Measurements from ENCODE around the gene TMIGD1.

The TMIGD1 gene

DNA sequence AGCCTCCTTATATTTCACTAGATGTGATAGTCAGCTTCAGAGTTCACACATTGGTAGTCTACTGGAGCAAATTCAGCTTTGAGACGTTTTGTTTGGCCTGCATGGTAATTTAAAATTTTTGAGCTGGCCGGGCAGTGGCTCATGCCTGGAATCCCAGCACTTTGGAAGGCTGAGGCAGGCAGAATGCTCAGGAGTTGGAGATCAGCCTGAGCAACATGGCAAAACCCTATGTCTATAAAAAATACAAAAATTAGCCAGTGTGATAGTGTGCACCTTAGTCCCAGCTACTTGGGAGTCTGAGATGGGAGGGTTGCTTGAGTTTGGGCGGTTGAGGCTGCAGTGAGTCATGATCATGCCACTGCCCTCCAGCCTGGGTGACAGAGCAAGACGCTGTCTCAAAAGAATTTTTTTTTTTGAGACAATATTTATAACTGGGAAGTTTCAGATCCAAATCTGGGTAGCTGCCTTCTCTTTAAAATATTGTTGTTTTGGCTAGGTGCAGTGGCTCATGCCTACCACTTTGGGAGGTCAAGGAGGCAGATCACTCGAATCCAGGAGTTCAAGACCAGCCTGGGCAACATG, 37.3 kb downstream of the TMIGD1 start:
- H3K9me3 ChIP-seq (ENCODE audit: insufficient read depth, low read depth, low read length) = no peaks in the 10 kb centered on the region
- H3K36me3 ChIP-seq (ENCODE audit: insufficient read depth, low read depth, low read length) = no peaks in the 10 kb centered on the region
- no peak overlapping the region for H3K27ac ChIP-seq (ENCODE audit: low read length)
- H3K9ac ChIP-seq (ENCODE audit: low read depth, low read length) = no peak overlapping the region
- H3K4me1 ChIP-seq (ENCODE audit: insufficient read depth, low read length) = no peaks in the 10 kb centered on the region
- H3K27me3 ChIP-seq (ENCODE audit: insufficient read depth, low read length) = peaks cover 18% of the 10 kb centered on the region
- H3K4me3 ChIP-seq (ENCODE audit: low read length) = no peak overlapping the region

DNA sequence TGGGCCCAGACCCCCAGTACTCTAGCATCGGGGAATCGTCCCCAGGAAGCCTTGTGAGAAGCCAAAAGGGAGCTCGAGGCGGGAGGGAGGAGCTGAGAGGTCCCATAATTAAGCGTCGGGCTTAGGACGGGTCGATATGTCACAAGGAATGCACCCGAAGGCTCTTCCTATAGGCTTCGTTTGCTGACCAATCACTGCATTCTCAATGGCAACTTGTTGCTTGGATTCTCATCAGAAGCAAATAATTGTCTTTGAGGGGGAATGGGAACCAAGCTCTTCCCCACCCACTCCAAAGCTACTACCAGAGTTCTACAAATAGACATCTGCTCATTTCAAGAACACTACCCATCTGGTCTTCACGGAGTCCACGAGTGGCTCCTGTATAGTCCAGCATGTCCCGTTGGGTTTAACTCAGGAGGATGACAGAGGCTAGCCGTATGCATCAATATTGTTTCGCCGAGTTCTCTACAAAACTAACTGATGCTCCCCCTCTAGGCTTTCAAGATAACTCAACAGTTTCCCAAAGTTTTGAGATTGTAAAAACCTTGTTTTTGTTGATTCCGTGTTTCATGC, 41.5 kb downstream of the TMIGD1 start:
- peaks cover 16% of the 10 kb centered on the region for H3K36me3 ChIP-seq (ENCODE audit: insufficient read depth, low read depth, low read length)
- H3K4me1 ChIP-seq (ENCODE audit: insufficient read depth, low read length) = peaks cover 3% of the 10 kb centered on the region; the same call in 1 of the 2 replicates
- peak overlapping the region; percentile 72 for H3K9ac ChIP-seq (ENCODE audit: low read depth, low read length)
- H3K9me3 ChIP-seq (ENCODE audit: insufficient read depth, low read depth, low read length) = no peaks in the 10 kb centered on the region
- H3K27ac ChIP-seq (ENCODE audit: low read length) = no peak overlapping the region
- H3K27me3 ChIP-seq (ENCODE audit: insufficient read depth, low read length) = peaks cover 28% of the 10 kb centered on the region
- H3K4me3 ChIP-seq (ENCODE audit: low read length) = peak overlapping the region; percentile 97

DNA sequence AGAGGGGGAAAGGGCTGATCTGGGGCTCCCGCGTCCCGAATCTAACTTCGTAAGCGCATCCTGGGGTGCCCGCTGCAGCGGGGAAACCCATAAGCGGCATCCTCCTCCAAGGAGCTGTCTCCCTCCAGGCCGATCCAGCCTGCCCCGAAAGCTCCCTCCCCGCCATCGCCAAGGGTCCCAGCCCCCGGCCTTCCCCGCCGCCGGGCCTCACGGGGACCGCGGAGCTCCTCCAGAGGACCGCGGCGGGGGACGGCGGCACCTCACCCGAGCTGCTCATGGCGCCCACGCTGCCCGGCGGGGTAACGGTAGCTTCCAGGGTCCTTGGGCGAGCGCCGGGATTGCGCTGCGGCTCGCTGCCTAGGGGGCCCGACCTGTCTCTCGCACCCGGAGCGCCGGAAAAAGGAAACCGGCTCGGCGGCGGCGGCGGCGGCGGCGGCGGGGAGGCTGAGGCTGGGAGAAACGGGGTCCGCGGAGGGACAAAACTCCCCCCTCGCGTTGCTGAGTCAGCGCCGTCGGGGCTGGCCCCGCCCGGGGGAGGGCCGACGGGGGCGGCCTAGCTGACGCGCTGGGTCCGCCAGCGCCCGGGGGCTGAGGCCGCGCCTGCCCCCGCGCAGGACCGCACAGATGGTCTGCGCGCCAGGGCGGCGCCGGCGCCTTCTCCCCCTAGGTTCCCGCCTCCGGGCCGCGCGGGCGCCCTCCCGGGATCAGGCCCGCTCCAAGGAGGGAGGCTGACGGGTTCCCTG, 42.1 kb downstream of the TMIGD1 start, which contains the start of gene BLMH:
Gene BLMH (minus strand): TSS at position 402 of the 743 bp plus-strand sequence. CDS start 125 bp downstream, at position 277.
- H3K4me1 ChIP-seq (ENCODE audit: insufficient read depth, low read length) = peaks cover 3% of the 10 kb centered on the region; the same call in 1 of the 2 replicates
- peaks cover 22% of the 10 kb centered on the region for H3K36me3 ChIP-seq (ENCODE audit: insufficient read depth, low read depth, low read length)
- peaks cover 28% of the 10 kb centered on the region for H3K27me3 ChIP-seq (ENCODE audit: insufficient read depth, low read length)
- H3K9me3 ChIP-seq (ENCODE audit: insufficient read depth, low read depth, low read length) = no peaks in the 10 kb centered on the region
- H3K27ac ChIP-seq (ENCODE audit: low read length) = no peak within 1 kb of the TSS
- H3K4me3 ChIP-seq (ENCODE audit: low read length) = peak within 1 kb of the TSS; percentile 97
- H3K9ac ChIP-seq (ENCODE audit: low read depth, low read length) = peak within 1 kb of the TSS; percentile 85

- Histone ChIP-seq H3K4me1 (ENCODE audit: insufficient read depth, low read length) (peaks cover 3% of the 10 kb centered on the region; the same call in 1 of the 2 replicates), H3K4me3 (ENCODE audit: low read length) (peak overlapping the region; percentile 97), H3K9ac (ENCODE audit: low read depth, low read length) (peak overlapping the region; percentile 85), H3K27me3 (ENCODE audit: insufficient read depth, low read length) (peaks cover 28% of the 10 kb centered on the region), H3K36me3 (ENCODE audit: insufficient read depth, low read depth, low read length) (peaks cover 30% of the 10 kb centered on the region), H3K27ac (ENCODE audit: low read length) (no peak overlapping the region), H3K9me3 (ENCODE audit: insufficient read depth, low read depth, low read length) (no peaks in the 10 kb centered on the region)
These were observed 42.9 kb downstream of the TMIGD1 start for GRCh38 chr17:30290696-30291542.

GRCh38 chr17:30290077-30290476, 43.8 kb downstream of the TMIGD1 start:
- Histone ChIP-seq H3K4me3 (ENCODE audit: low read length) (no peak overlapping the region), H3K27ac (ENCODE audit: low read length) (no peak overlapping the region), H3K9me3 (ENCODE audit: insufficient read depth, low read depth, low read length) (no peaks in the 10 kb centered on the region), H3K36me3 (ENCODE audit: insufficient read depth, low read depth, low read length) (peaks cover 39% of the 10 kb centered on the region), H3K27me3 (ENCODE audit: insufficient read depth, low read length) (peaks cover 28% of the 10 kb centered on the region), H3K4me1 (ENCODE audit: insufficient read depth, low read length) (peaks cover 3% of the 10 kb centered on the region; the same call in 1 of the 2 replicates), H3K9ac (ENCODE audit: low read depth, low read length) (no peak overlapping the region)

- H3K36me3 ChIP-seq (ENCODE audit: insufficient read depth, low read depth, low read length) = peaks cover 84% of the 10 kb centered on the region
- H3K4me3 ChIP-seq (ENCODE audit: low read length) = no peak overlapping the region
- no peaks in the 10 kb centered on the region for H3K27me3 ChIP-seq (ENCODE audit: insufficient read depth, low read length)
- H3K4me1 ChIP-seq (ENCODE audit: insufficient read depth, low read length) = no peaks in the 10 kb centered on the region
- H3K27ac ChIP-seq (ENCODE audit: low read length) = no peak overlapping the region
- H3K9me3 ChIP-seq (ENCODE audit: insufficient read depth, low read depth, low read length) = no peaks in the 10 kb centered on the region
- no peak overlapping the region for H3K9ac ChIP-seq (ENCODE audit: low read depth, low read length)
These were observed 54.7 kb downstream of the TMIGD1 start for GRCh38 chr17:30279156-30279555.

DNA sequence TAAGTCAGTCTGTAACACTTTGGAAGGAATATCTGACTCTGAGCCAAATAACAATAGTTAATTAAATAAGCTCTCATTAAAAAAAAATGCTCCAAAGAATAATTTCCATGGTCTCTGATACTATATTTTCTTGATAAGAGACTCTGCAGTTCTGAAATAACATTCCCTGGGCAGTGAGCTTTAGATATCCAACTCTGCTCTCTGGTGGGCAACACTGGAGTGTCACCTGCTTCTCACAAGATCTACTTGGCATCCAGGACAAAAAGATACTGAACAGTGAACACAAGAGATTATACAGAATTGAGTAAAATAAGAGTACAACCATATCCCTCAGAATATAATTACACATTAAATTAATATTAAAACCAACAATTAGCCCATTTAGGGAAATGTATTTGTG, 55.8 kb downstream of the TMIGD1 start:
- Histone ChIP-seq H3K4me1 (ENCODE audit: insufficient read depth, low read length) (no peaks in the 10 kb centered on the region), H3K27me3 (ENCODE audit: insufficient read depth, low read length) (no peaks in the 10 kb centered on the region), H3K9ac (ENCODE audit: low read depth, low read length) (no peak overlapping the region), H3K36me3 (ENCODE audit: insufficient read depth, low read depth, low read length) (peaks cover 86% of the 10 kb centered on the region), H3K27ac (ENCODE audit: low read length) (no peak overlapping the region), H3K9me3 (ENCODE audit: insufficient read depth, low read depth, low read length) (no peaks in the 10 kb centered on the region), H3K4me3 (ENCODE audit: low read length) (no peak overlapping the region)

DNA sequence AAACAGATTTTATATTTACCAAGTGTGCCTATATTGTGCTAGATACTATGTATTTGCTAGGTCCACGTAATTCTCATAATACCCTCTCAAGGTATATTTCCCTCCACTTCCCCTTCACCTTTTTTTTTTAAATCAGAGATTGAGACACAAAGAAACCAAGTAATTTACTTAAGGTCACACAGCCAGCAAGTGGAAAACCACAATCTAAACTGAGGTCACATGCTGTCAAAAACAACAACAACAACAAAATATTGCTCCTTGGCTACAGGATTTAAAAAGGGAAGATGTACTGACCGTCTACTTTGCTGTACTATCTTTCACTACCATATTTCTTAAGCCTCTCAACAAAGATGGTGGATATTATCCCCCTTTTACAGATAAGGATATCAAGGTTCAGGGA, 57.9 kb downstream of the TMIGD1 start:
- Histone ChIP-seq H3K9ac (ENCODE audit: low read depth, low read length) (no peak overlapping the region), H3K27me3 (ENCODE audit: insufficient read depth, low read length) (no peaks in the 10 kb centered on the region), H3K4me1 (ENCODE audit: insufficient read depth, low read length) (no peaks in the 10 kb centered on the region), H3K36me3 (ENCODE audit: insufficient read depth, low read depth, low read length) (peaks cover 89% of the 10 kb centered on the region), H3K27ac (ENCODE audit: low read length) (no peak overlapping the region), H3K4me3 (ENCODE audit: low read length) (no peak overlapping the region), H3K9me3 (ENCODE audit: insufficient read depth, low read depth, low read length) (no peaks in the 10 kb centered on the region)

DNA sequence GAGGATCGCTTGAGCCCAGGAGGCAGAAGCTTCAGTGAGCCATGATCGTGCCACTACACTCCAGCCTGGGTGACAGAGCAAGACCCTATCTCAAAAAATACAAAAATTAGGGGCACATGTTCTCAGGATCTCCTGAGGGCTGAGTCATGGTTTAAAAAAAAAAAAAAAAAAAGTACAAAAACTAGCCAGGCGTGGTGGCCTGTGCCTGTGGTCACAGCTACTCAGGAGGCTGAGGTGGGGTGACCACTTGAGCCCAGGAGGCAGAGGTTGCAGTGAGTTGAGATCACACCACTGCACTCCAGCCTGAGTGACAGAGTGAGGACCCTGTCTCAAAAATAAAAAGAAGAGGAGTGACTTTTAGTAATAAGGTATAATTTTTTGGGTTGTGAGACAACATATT, 59.0 kb downstream of the TMIGD1 start:
- Histone ChIP-seq H3K27ac (ENCODE audit: low read length) (no peak overlapping the region), H3K36me3 (ENCODE audit: insufficient read depth, low read depth, low read length) (peaks cover 89% of the 10 kb centered on the region), H3K9ac (ENCODE audit: low read depth, low read length) (no peak overlapping the region), H3K4me3 (ENCODE audit: low read length) (no peak overlapping the region), H3K4me1 (ENCODE audit: insufficient read depth, low read length) (no peaks in the 10 kb centered on the region), H3K27me3 (ENCODE audit: insufficient read depth, low read length) (no peaks in the 10 kb centered on the region), H3K9me3 (ENCODE audit: insufficient read depth, low read depth, low read length) (no peaks in the 10 kb centered on the region)

- H3K36me3 ChIP-seq (ENCODE audit: insufficient read depth, low read depth, low read length) = peaks cover 83% of the 10 kb centered on the region
- H3K27ac ChIP-seq (ENCODE audit: low read length) = no peak overlapping the region
- H3K9ac ChIP-seq (ENCODE audit: low read depth, low read length) = no peak overlapping the region
- no peak overlapping the region for H3K4me3 ChIP-seq (ENCODE audit: low read length)
- no peaks in the 10 kb centered on the region for H3K9me3 ChIP-seq (ENCODE audit: insufficient read depth, low read depth, low read length)
- no peaks in the 10 kb centered on the region for H3K27me3 ChIP-seq (ENCODE audit: insufficient read depth, low read length)
- H3K4me1 ChIP-seq (ENCODE audit: insufficient read depth, low read length) = no peaks in the 10 kb centered on the region
These were observed 60.5 kb downstream of the TMIGD1 start for GRCh38 chr17:30273373-30273772.

DNA sequence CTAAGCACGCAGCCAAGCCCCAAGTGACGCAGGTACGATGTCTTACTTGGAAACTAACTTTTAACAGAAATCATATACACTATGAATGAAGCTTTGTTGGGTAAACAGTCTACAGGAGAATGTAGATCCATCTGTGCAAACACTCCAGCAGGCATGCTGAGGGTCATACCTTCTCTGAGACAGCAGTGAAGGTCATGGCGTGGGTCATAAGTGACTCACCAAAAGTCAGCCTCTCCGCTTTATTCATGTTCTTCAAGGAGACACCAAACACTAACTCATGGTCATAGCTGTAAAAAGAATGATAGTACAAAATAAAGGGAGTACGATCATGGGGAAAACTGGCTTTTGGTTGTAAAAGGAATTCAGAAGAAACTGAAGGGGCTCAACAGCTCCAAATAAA, 62.8 kb downstream of the TMIGD1 start:
- H3K4me1 ChIP-seq (ENCODE audit: insufficient read depth, low read length) = no peaks in the 10 kb centered on the region
- peaks cover 83% of the 10 kb centered on the region for H3K36me3 ChIP-seq (ENCODE audit: insufficient read depth, low read depth, low read length)
- no peaks in the 10 kb centered on the region for H3K9me3 ChIP-seq (ENCODE audit: insufficient read depth, low read depth, low read length)
- H3K9ac ChIP-seq (ENCODE audit: low read depth, low read length) = no peak overlapping the region
- H3K27ac ChIP-seq (ENCODE audit: low read length) = no peak overlapping the region
- no peak overlapping the region for H3K4me3 ChIP-seq (ENCODE audit: low read length)
- no peaks in the 10 kb centered on the region for H3K27me3 ChIP-seq (ENCODE audit: insufficient read depth, low read length)

Data from iPS-20b (cell line).